Measurements from ENCODE around the gene CFAP119. TPM values are rescaled to one million over a fixed set of nuclear protein-coding genes. Genes with fewer than 3 reads are reported as not detected.
A peak's percentile ranks its signal among the peaks of the same experiment; 100 is the strongest.

CFAP119 gene
- total RNA-seq, 1 donor from 2014 or later = 8.8 TPM

- H3K36me3 Mint-ChIP-seq (ENCODE audit: low read depth) = peaks cover 89% of the 10 kb centered on the region
- no peaks in the 10 kb centered on the region for H3K27me3 Mint-ChIP-seq
- no peak overlapping the region for H3K4me3 Mint-ChIP-seq
- no peak for TF ChIP-seq CTCF (IDR thresholded peaks at IDR 0.05)
- no peak overlapping the region for H3K27ac Mint-ChIP-seq
- H3K4me1 Mint-ChIP-seq = peaks cover 18% of the 10 kb centered on the region
- H3K9me3 Mint-ChIP-seq = no peaks in the 10 kb centered on the region
- DNase-seq (no peak), ATAC-seq (ENCODE audit: low read depth) (peak; percentile 25)
- CTCF ChIA-PET = no interaction called here
- POLR2A ChIA-PET = interaction anchor here (0.7 to 2.2 kb wide), 2 partner anchors 23 to 74 kb away, joined by 9 to 11 read pairs; partner anchors contain the start of gene PHKG2
- intact Hi-C loops (cut with micrococcal nuclease) = no loop called here
Observed at GRCh38 chr16:30724641-30725417, 37.0 kb downstream of the CFAP119 start.

- DNase-seq (no peak), ATAC-seq (ENCODE audit: low read depth) (no peak)
- ChIA-PET POLR2A (interaction anchor here (2.2 kb wide), 1 partner anchor 24 kb away, joined by 11 read pairs; the partner anchor contains the start of gene PHKG2), CTCF (interaction anchor here (0.7 kb wide), 1 partner anchor 122 kb away, joined by 3 read pairs; no protein-coding TSS in a partner anchor)
- no peak for TF ChIP-seq CTCF (IDR thresholded peaks at IDR 0.05)
- Mint-ChIP-seq H3K27me3 (no peaks in the 10 kb centered on the region), H3K27ac (peak overlapping the region; percentile 4), H3K36me3 (ENCODE audit: low read depth) (peaks cover 84% of the 10 kb centered on the region), H3K4me3 (no peak overlapping the region), H3K4me1 (peaks cover 18% of the 10 kb centered on the region), H3K9me3 (no peaks in the 10 kb centered on the region)
- intact Hi-C loops (cut with micrococcal nuclease) = no loop called here
Observed at GRCh38 chr16:30723725-30724355, 38.0 kb downstream of the CFAP119 start.

- H3K27ac Mint-ChIP-seq = peak overlapping the region; percentile 32
- no peaks in the 10 kb centered on the region for H3K9me3 Mint-ChIP-seq
Observed at GRCh38 chr16:30722916-30723315, 38.9 kb downstream of the CFAP119 start.

GRCh38 chr16:30722443-30722842, 39.4 kb downstream of the CFAP119 start:
- ChIA-PET POLR2A (no interaction called here), CTCF (no interaction called here)
- Mint-ChIP-seq H3K27ac (peak overlapping the region; percentile 32), H3K9me3 (no peaks in the 10 kb centered on the region), H3K4me3 (no peak overlapping the region), H3K36me3 (ENCODE audit: low read depth) (peaks cover 86% of the 10 kb centered on the region), H3K4me1 (peaks cover 18% of the 10 kb centered on the region), H3K27me3 (no peaks in the 10 kb centered on the region)
- ATAC-seq (ENCODE audit: low read depth) (no peak), DNase-seq (no peak)
- intact Hi-C loops (cut with micrococcal nuclease) = no loop called here
- TF ChIP-seq CTCF (IDR thresholded peaks at IDR 0.05) = no peak

More at GRCh38 chr16:30722916-30723315, 38.9 kb downstream of the CFAP119 start:
- ChIA-PET CTCF (interaction anchor here (0.7 kb wide), 1 partner anchor 123 kb away, joined by 3 read pairs; no protein-coding TSS in a partner anchor), POLR2A (no interaction called here)
- no peak for ATAC-seq (ENCODE audit: low read depth)
- TF ChIP-seq CTCF (IDR thresholded peaks at IDR 0.05) = no peak
- intact Hi-C loops (cut with micrococcal nuclease) = no loop called here
- peaks cover 18% of the 10 kb centered on the region for H3K4me1 Mint-ChIP-seq
- peaks cover 84% of the 10 kb centered on the region for H3K36me3 Mint-ChIP-seq (ENCODE audit: low read depth)
- no peaks in the 10 kb centered on the region for H3K27me3 Mint-ChIP-seq
- no peak overlapping the region for H3K4me3 Mint-ChIP-seq
- no peak for DNase-seq

- DNase-seq = no peak
- H3K36me3 Mint-ChIP-seq (ENCODE audit: low read depth) = peaks cover 88% of the 10 kb centered on the region
- H3K27me3 Mint-ChIP-seq = no peaks in the 10 kb centered on the region
- no peak overlapping the region for H3K4me3 Mint-ChIP-seq
- no peak for TF ChIP-seq CTCF (IDR thresholded peaks at IDR 0.05)
- peaks cover 21% of the 10 kb centered on the region for H3K4me1 Mint-ChIP-seq
- intact Hi-C loops (cut with micrococcal nuclease) = no loop called here
- ChIA-PET CTCF (no interaction called here), POLR2A (interaction anchor here (1.0 kb wide), 1 partner anchor 9 kb away, joined by 4 read pairs; no protein-coding TSS in a partner anchor)
- no peaks in the 10 kb centered on the region for H3K9me3 Mint-ChIP-seq
- no peak for ATAC-seq (ENCODE audit: low read depth)
- H3K27ac Mint-ChIP-seq = peak overlapping the region; percentile 7
Observed at GRCh38 chr16:30721606-30722005, 40.3 kb downstream of the CFAP119 start.

Data from activated B cell treated with CpG ODN at 0.5 μM for 24 hours (primary cell).